ENCODE measurements around the gene DZIP1L. TPM values are rescaled to one million over a fixed set of nuclear protein-coding genes. Genes with fewer than 3 reads are reported as not detected.

The DZIP1L gene
- total RNA-seq, 1 donor from 2014 or later: 7.7 TPM

DNA sequence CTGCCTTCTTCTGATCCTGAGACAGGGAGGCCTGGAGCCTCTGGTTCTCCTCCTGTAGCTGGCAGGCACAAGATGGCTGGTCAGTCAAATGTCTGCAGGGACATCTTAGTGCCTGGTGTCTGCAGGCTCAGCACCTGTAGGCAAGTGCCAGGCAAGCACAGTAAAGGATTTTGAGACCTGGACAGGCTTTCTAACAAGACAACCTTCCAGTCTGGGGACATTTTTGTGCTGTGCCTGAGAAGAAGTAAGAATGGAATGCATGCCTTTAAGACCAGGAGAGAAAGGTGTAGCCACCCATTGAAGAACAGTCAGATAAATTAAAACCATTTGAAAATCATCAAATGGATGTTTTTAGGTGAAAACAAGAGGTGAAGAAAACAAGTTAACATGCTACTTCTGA lies 31.2 kb downstream of the DZIP1L start:
- Mint-ChIP-seq H3K4me1 (ENCODE audit: unreplicated experiment) (peaks cover 11% of the 10 kb centered on the region), H3K9me3 (ENCODE audit: unreplicated experiment) (no peaks in the 10 kb centered on the region), H3K4me3 (ENCODE audit: unreplicated experiment) (no peak overlapping the region), H3K27ac (ENCODE audit: unreplicated experiment) (no peak overlapping the region), H3K36me3 (ENCODE audit: low read depth, unreplicated experiment) (peaks cover 27% of the 10 kb centered on the region), H3K27me3 (ENCODE audit: unreplicated experiment) (no peaks in the 10 kb centered on the region)
- no peak for DNase-seq (ENCODE audit: low spot score)
- TF ChIP-seq, protein P1, sequence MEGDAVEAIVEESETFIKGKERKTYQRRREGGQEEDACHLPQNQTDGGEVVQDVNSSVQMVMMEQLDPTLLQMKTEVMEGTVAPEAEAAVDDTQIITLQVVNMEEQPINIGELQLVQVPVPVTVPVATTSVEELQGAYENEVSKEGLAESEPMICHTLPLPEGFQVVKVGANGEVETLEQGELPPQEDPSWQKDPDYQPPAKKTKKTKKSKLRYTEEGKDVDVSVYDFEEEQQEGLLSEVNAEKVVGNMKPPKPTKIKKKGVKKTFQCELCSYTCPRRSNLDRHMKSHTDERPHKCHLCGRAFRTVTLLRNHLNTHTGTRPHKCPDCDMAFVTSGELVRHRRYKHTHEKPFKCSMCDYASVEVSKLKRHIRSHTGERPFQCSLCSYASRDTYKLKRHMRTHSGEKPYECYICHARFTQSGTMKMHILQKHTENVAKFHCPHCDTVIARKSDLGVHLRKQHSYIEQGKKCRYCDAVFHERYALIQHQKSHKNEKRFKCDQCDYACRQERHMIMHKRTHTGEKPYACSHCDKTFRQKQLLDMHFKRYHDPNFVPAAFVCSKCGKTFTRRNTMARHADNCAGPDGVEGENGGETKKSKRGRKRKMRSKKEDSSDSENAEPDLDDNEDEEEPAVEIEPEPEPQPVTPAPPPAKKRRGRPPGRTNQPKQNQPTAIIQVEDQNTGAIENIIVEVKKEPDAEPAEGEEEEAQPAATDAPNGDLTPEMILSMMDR (IDR thresholded peaks at IDR 0.05; ENCODE audit: unreplicated experiment): no peak

DNA sequence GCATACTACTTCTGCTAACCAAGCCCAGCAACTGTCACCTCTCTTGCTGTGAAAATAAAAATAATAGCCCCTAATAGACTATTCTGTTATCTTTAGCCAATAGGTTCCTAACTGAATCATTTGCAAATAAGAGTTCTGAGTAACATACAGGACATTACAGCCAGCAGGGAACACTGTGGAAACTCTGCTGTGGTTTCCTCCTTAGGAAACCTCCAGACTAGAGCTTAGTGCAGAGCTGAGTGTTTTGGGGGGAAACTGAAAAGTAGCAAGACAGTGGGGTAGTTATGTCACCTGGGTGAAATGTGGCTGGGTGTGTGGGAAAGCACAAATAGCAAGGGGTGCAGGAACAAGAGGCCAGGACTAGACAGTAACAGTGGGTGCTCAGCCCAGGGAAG lies 32.4 kb downstream of the DZIP1L start:
- Mint-ChIP-seq H3K36me3 (ENCODE audit: low read depth, unreplicated experiment) (peaks cover 21% of the 10 kb centered on the region), H3K27ac (ENCODE audit: unreplicated experiment) (no peak overlapping the region), H3K4me1 (ENCODE audit: unreplicated experiment) (peaks cover 11% of the 10 kb centered on the region), H3K9me3 (ENCODE audit: unreplicated experiment) (no peaks in the 10 kb centered on the region), H3K27me3 (ENCODE audit: unreplicated experiment) (no peaks in the 10 kb centered on the region), H3K4me3 (ENCODE audit: unreplicated experiment) (no peak overlapping the region)
- no peak for DNase-seq (ENCODE audit: low spot score)
- TF ChIP-seq, protein P1 (IDR thresholded peaks at IDR 0.05; ENCODE audit: unreplicated experiment): no peak

DNA sequence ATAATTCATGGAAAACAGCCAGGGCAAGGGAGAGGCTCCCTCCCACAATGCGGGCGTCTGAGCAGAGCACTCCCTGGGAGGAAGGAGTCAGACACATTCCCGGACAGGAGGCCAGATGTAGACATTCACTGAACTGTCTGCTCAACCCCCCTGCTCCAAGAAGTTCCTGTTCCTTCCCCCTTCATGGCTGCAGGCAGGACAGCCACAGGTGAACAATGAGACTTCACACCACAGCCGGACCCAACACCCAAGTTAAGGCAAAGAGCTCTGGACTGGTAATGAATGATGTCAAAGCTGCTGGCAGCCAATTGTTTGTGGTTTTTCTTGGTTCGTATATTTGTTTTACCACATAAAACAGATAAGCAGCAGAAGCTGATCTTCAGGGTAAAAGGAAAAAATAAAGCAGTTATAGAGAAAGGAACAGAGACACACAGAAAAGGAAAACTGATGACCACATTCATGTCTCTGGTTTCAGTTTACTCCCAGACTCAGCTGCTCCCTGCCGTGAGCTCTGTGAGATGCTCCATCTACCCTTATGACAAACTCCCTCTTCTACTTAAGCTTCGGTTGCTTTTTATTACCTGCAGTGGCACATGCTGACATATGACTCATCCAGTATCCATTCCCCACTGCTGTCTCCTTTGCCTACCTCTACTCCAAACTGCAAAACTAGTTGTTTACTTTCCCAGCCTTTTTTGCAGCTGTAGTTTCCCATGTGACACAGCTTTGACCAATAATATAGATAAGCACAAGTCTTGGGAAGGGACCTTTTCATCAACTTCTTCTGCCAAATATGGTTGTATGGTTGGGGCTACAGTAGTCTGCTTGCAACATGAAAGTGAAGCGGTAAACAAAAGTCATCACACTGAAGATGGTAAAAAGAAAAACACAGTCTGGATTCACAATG lies 33.1 kb downstream of the DZIP1L start:
- peaks cover 17% of the 10 kb centered on the region for H3K36me3 Mint-ChIP-seq (ENCODE audit: low read depth, unreplicated experiment)
- TF ChIP-seq, protein P1 (IDR thresholded peaks at IDR 0.05; ENCODE audit: unreplicated experiment): no peak
- H3K4me3 Mint-ChIP-seq (ENCODE audit: unreplicated experiment): no peak overlapping the region
- H3K4me1 Mint-ChIP-seq (ENCODE audit: unreplicated experiment): peaks cover 11% of the 10 kb centered on the region
- H3K9me3 Mint-ChIP-seq (ENCODE audit: unreplicated experiment): no peaks in the 10 kb centered on the region
- H3K27ac Mint-ChIP-seq (ENCODE audit: unreplicated experiment): peak overlapping the region; percentile 38
- DNase-seq (ENCODE audit: low spot score): no peak
- no peaks in the 10 kb centered on the region for H3K27me3 Mint-ChIP-seq (ENCODE audit: unreplicated experiment)

DNA sequence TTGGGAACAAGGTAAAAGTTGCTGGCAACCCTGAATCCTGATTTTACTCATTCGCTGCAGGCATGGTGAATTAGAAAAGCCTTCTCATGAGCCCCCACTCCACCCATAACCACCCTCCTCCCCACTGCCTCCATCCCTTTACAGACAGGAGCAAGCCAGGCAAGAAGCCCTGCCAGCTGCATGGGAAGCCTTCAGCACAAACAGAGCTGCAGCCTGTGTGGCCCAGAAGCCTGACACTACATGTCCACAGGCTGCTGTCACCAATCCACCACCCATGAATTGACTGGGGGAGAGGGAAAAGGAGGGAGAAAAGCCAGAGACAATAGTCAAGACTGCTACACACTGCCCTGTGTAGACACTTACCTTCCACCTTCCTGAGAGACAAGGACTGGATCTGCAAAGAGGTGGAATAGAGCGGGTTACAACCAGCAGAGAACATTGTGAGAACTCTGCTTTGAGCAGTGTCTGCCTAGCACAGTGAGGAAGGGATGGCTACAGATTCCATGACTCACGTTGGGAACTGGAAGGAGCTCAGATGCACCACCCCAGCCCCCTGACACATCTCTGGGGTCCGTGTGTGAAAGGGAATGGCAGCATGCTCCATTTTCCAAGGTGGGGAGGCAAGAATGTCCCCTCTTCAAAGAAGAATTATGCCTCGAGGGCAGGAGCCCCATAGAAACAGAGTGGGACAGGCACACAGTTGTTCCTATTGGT lies 33.9 kb downstream of the DZIP1L start:
- DNase-seq (ENCODE audit: low spot score): no peak
- no peak overlapping the region for H3K4me3 Mint-ChIP-seq (ENCODE audit: unreplicated experiment)
- H3K9me3 Mint-ChIP-seq (ENCODE audit: unreplicated experiment): no peaks in the 10 kb centered on the region
- H3K27ac Mint-ChIP-seq (ENCODE audit: unreplicated experiment): no peak overlapping the region
- H3K4me1 Mint-ChIP-seq (ENCODE audit: unreplicated experiment): peaks cover 11% of the 10 kb centered on the region
- H3K36me3 Mint-ChIP-seq (ENCODE audit: low read depth, unreplicated experiment): peaks cover 15% of the 10 kb centered on the region
- TF ChIP-seq, protein P1 (IDR thresholded peaks at IDR 0.05; ENCODE audit: unreplicated experiment): no peak
- H3K27me3 Mint-ChIP-seq (ENCODE audit: unreplicated experiment): no peaks in the 10 kb centered on the region

DNA sequence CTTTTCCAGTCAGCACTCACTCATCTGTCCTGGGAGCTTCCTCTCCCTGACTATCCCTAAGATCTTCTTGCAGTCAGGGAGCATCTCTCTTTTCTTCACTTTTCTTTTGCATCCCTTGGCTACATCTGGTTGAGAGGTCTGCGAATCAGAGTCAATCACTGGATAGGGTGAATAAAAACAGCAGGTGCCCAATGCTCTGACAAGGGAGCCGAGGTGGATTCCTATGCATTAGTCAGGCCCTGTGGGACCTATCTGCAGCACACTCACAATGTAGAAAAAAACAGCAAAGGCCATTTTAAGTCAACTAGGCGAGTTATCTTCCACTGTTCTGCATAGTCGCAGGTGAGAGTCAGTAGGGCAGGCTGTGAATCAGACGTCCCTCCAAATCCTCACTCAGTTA lies 35.5 kb downstream of the DZIP1L start:
- no peaks in the 10 kb centered on the region for H3K9me3 Mint-ChIP-seq (ENCODE audit: unreplicated experiment)
- peaks cover 11% of the 10 kb centered on the region for H3K4me1 Mint-ChIP-seq (ENCODE audit: unreplicated experiment)
- TF ChIP-seq, protein P1 (IDR thresholded peaks at IDR 0.05; ENCODE audit: unreplicated experiment): no peak
- H3K4me3 Mint-ChIP-seq (ENCODE audit: unreplicated experiment): no peak overlapping the region
- H3K36me3 Mint-ChIP-seq (ENCODE audit: low read depth, unreplicated experiment): peaks cover 12% of the 10 kb centered on the region
- DNase-seq (ENCODE audit: low spot score): no peak
- H3K27ac Mint-ChIP-seq (ENCODE audit: unreplicated experiment): no peak overlapping the region
- no peaks in the 10 kb centered on the region for H3K27me3 Mint-ChIP-seq (ENCODE audit: unreplicated experiment)
